Prostate gland (tissue), 2 donors: ENCODE measurements around the gene ORC4.

Source experiments
- POLR2A ChIP-seq: fragments of 450-650 bp; IDR thresholded peaks from one replicate; pipeline ENCODE4 v1.6.1; 2016; ENCODE audit warnings: antibody characterized with exemption, mild to moderate bottlenecking
- POLR2AphosphoS5 ChIP-seq: sonication (generic); formaldehyde crosslinking; IDR thresholded peaks from one replicate; pipeline ENCODE4 v1.6.1; 2017; ENCODE audit warnings: antibody characterized with exemption
- TF ChIP-seq, protein P1 (sequence below), 4 experiments: fragments of 200-600 bp in 2 of 4; fragments of 450-650 bp in 2 of 4; sonication (generic) in 2 of 4; IDR thresholded peaks; 1 replicate in 3 of 4; 2 replicates in 1 of 4; pipeline ENCODE4 v1.5.1; 2016 to 2019; ENCODE audit warnings: antibody characterized with exemption in 4 of 4, mild to moderate bottlenecking in 2 of 4, moderate library complexity in 2 of 4

DNA sequence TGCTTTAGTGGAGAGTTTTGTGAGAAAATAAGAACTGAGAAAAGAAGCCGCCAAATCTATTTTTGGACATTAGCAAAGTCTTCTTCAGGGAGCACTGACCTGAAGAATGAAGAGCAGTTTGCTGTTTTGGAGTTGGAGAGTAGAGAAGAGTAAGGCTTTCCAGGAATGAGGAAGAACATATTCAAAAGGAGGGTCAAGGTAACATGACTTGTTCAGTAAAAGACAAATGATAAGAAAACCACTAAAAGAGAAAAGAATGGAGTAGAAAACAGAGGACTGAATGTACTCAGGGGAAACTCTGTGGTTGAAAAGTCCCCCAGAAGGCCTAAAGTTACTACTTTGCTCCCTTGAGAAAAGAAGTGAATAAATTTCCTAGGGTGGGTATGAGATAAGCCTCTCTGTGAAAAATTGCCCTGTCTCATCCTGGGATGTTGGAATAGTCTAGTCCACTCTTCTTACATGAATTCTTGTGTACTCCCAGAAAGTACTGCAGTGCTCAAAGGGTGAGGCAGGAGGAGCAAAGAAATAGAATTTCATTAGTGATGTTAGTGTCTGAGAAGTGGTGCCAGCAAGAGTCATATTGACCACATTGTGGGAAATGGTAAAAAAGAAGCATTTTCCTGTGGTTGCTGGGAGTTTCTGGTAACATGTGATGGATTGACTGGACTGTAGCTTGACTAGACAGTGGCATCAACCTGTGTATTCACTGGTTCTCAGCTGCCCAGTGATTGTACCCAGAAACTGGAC lies 28.1 kb upstream of the ORC4 start:
- TF ChIP-seq, protein P1, sequence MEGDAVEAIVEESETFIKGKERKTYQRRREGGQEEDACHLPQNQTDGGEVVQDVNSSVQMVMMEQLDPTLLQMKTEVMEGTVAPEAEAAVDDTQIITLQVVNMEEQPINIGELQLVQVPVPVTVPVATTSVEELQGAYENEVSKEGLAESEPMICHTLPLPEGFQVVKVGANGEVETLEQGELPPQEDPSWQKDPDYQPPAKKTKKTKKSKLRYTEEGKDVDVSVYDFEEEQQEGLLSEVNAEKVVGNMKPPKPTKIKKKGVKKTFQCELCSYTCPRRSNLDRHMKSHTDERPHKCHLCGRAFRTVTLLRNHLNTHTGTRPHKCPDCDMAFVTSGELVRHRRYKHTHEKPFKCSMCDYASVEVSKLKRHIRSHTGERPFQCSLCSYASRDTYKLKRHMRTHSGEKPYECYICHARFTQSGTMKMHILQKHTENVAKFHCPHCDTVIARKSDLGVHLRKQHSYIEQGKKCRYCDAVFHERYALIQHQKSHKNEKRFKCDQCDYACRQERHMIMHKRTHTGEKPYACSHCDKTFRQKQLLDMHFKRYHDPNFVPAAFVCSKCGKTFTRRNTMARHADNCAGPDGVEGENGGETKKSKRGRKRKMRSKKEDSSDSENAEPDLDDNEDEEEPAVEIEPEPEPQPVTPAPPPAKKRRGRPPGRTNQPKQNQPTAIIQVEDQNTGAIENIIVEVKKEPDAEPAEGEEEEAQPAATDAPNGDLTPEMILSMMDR (IDR thresholded peaks at IDR 0.05) = no peak
- TF ChIP-seq POLR2A = no peak
- TF ChIP-seq POLR2AphosphoS5 = no peak
